HUES48 (cell line): ENCODE results near the gene RABGAP1L.

Experiments
- H3K27ac ChIP-seq: one replicate; pipeline ENCODE4 v1.7.0; 2013; ENCODE audit warnings: low read depth, low read length, inconsistent platforms
- H3K27me3 ChIP-seq: 2 replicates; pipeline ENCODE4 v1.6.1; 2013; ENCODE audit warnings: mild to moderate bottlenecking, low read length; ENCODE audit not compliant: control insufficient read depth, insufficient read depth
- H3K36me3 ChIP-seq: 2 replicates; pipeline ENCODE4 v1.6.1; 2013; ENCODE audit warnings: low read length; ENCODE audit not compliant: control insufficient read depth, insufficient read depth
- H3K4me1 ChIP-seq: 2 replicates; pipeline ENCODE4 v1.6.1; 2013; ENCODE audit warnings: mild to moderate bottlenecking, low read length; ENCODE audit not compliant: control insufficient read depth, insufficient read depth
- H3K4me3 ChIP-seq: 2 replicates; pipeline ENCODE4 v1.5.1; 2013; ENCODE audit warnings: mild to moderate bottlenecking, low read depth, low read length
- H3K9ac ChIP-seq: 2 replicates; pipeline ENCODE4 v1.6.1; 2013; ENCODE audit warnings: mild to moderate bottlenecking, low read depth, low read length, moderate library complexity
- H3K9me3 ChIP-seq: 2 replicates; pipeline ENCODE4 v1.6.1; 2013; ENCODE audit warnings: low read length; ENCODE audit not compliant: control insufficient read depth, insufficient read depth

The RABGAP1L gene

DNA sequence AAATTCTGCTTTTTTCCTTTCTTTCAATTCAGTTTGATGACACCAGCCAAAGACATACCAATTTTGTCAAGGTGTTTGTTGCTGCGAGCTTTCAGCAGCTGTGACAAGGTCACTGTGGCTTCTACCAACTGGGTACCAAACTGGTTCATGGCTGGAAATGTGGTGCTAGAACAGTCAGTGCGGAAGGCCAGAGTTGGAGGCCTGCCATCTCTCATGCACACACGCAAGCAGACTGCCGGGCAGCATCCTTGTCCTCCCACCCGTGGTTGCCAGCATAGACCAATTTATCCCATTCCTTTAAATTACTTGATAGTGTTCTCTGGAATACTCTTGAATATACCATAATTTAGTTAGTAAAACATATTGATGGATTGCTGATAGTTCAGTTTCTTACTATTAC is 208.6 kb downstream of the RABGAP1L start:
- Histone ChIP-seq H3K9ac (no peak overlapping the region), H3K4me3 (no peak overlapping the region), H3K36me3 (no peaks in the 10 kb centered on the region), H3K27ac (no peak overlapping the region), H3K27me3 (no peaks in the 10 kb centered on the region), H3K9me3 (no peaks in the 10 kb centered on the region), H3K4me1 (peaks cover 8% of the 10 kb centered on the region)

DNA sequence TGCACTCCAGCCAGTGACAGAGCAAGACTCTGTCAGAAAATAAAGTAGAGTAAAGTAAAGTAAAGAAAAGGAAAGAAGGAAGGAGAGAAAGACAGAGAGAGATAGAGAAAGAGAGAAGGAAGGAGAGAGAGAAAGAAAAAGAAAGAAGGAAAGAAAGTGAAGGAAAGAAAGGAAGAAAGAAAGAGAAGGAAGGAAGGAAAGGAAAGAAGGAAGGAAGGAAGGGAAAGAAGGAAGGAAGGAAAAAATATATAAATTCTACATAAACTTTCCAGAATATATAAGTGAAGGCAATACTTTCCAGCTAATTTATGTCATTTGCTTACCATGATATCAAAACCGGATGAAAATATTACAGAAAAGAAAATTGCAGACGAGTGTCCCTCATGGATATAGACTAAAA is 216.7 kb downstream of the RABGAP1L start:
- H3K27ac ChIP-seq: no peak overlapping the region
- no peak overlapping the region for H3K4me3 ChIP-seq

DNA sequence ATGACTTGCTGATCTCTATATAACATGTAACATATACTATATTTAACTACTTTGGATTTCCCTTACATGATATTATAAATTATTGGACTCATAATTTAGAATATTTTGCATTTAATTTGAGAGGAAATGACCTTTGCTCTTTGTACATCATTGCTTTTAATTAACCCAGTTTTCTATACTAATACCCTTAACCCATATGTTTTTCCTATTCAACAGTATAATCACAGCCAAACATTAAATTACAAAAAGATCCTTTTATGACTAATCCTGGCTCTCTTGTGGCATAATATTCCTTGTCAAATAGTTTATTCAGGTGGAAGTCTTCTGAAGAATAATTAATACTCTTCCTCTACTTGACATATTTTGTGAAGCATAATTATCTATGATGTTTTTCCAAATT is 232.4 kb downstream of the RABGAP1L start:
- H3K4me1 ChIP-seq: no peaks in the 10 kb centered on the region
- H3K27ac ChIP-seq: no peak overlapping the region
- no peaks in the 10 kb centered on the region for H3K36me3 ChIP-seq
- H3K9me3 ChIP-seq: no peaks in the 10 kb centered on the region
- H3K9ac ChIP-seq: no peak overlapping the region
- H3K4me3 ChIP-seq: no peak overlapping the region
- H3K27me3 ChIP-seq: no peaks in the 10 kb centered on the region

More for the DNA sequence above, 216.7 kb downstream of the RABGAP1L start:
- H3K27me3 ChIP-seq: no peaks in the 10 kb centered on the region
- no peak overlapping the region for H3K9ac ChIP-seq
- H3K4me1 ChIP-seq: peaks cover 15% of the 10 kb centered on the region
- H3K36me3 ChIP-seq: no peaks in the 10 kb centered on the region
- no peaks in the 10 kb centered on the region for H3K9me3 ChIP-seq

DNA sequence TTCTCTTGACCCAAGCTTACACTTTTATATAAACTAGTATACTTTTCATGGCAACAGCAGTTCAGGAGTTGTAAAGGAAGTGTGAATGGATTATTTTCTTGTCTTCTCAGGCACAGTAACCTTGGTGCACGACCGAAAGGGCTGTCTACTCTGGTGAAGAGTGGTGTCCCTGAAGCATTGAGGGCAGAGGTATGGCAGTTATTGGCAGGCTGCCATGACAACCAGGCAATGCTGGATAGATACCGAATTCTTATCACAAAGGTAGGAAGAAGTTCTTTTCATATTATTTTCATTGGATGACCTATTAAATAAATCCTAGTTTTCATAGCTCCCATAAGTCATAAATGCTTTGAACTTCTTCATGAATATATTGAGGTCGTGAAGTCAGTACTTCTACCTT is 234.6 kb downstream of the RABGAP1L start:
- no peak overlapping the region for H3K27ac ChIP-seq
- no peak overlapping the region for H3K4me3 ChIP-seq
- no peak overlapping the region for H3K9ac ChIP-seq
- H3K36me3 ChIP-seq: no peaks in the 10 kb centered on the region
- H3K4me1 ChIP-seq: no peaks in the 10 kb centered on the region
- no peaks in the 10 kb centered on the region for H3K27me3 ChIP-seq
- no peaks in the 10 kb centered on the region for H3K9me3 ChIP-seq

DNA sequence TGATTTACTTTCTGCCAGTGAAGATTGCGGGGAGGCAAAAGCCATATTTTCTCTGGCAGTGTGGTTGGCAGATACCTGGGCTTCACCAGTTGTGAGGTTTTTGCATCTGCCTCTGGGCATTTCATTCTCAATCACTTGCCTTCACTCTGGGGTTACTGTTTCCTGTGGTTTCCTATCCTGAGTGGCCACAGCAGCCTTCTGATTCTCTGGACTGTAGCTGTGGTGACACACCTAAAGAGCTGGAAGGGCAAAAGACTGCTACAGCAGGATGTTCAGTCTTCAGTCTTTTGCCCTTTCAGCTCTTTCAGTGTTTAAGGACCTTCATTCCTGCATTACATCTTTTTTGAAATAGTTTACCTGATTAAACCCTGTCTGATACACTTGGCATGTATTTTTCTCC is 237.9 kb downstream of the RABGAP1L start:
- Histone ChIP-seq H3K4me3 (no peak overlapping the region), H3K27me3 (no peaks in the 10 kb centered on the region), H3K4me1 (no peaks in the 10 kb centered on the region), H3K9ac (no peak overlapping the region), H3K9me3 (no peaks in the 10 kb centered on the region), H3K27ac (no peak overlapping the region), H3K36me3 (no peaks in the 10 kb centered on the region)

DNA sequence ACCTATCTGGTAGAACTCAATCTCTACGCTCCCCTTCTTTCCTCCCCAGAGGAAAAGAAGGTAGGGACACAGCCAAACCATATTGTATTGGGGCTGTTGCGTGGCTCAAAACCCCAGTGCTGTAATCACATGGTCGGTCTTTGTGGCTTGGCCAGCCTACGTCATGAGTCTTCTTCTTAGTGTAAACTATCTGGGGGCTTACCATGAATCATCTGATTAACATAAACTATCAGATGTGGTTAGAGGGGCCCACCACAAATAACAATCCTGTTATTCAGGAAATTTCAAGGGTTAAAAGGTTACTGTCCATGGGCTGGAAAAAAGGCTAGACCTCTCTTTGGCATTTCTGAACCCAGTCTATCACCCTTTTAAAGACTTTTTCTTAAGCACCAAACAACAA is 238.9 kb downstream of the RABGAP1L start:
- no peak overlapping the region for H3K27ac ChIP-seq
- no peak overlapping the region for H3K9ac ChIP-seq
- no peaks in the 10 kb centered on the region for H3K9me3 ChIP-seq
- H3K4me1 ChIP-seq: no peaks in the 10 kb centered on the region
- no peaks in the 10 kb centered on the region for H3K27me3 ChIP-seq
- no peak overlapping the region for H3K4me3 ChIP-seq
- no peaks in the 10 kb centered on the region for H3K36me3 ChIP-seq

DNA sequence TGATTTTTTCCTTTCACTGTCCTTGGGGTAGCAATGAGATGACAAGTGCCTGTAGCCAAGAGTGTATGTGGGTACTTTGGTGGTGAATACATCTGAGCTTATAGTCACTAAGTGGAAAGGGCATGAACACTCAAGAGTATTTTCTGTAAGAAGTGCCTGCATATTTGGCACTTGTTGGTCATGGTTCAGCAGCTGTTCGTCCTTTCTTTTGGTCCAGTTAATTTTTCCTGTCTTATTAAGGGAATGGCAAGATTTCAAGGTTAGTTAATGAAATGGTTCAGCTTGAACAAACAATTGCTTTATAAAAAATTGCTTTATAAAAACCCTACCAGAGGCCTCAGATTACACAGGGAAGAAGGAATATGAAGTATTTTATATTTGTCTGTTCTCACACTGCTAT is 239.9 kb downstream of the RABGAP1L start:
- no peaks in the 10 kb centered on the region for H3K36me3 ChIP-seq
- no peak overlapping the region for H3K9ac ChIP-seq
- H3K4me3 ChIP-seq: no peak overlapping the region
- no peaks in the 10 kb centered on the region for H3K27me3 ChIP-seq
- no peaks in the 10 kb centered on the region for H3K4me1 ChIP-seq
- no peaks in the 10 kb centered on the region for H3K9me3 ChIP-seq
- H3K27ac ChIP-seq: no peak overlapping the region

DNA sequence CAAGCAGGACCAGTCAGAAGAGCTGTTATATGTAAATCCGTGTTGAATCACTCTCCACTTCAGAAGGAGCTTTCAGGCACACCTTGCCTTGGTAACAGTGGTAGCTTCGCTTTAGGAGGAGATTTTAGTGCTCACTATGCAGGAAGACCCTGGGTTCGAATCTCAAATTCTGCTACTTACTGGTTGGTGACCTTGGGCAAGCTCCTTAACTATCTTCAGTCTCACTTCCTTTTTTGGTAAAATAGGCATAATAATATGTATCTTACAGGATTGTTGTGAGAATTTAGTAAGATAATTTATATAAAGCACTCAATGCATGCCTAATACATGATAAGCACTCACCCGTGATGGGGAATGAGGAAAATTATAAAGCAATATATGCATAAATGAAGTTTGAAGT is 241.8 kb downstream of the RABGAP1L start:
- Histone ChIP-seq H3K27ac (no peak overlapping the region), H3K9me3 (no peaks in the 10 kb centered on the region), H3K4me1 (no peaks in the 10 kb centered on the region), H3K36me3 (no peaks in the 10 kb centered on the region), H3K9ac (no peak overlapping the region), H3K27me3 (no peaks in the 10 kb centered on the region), H3K4me3 (no peak overlapping the region)

DNA sequence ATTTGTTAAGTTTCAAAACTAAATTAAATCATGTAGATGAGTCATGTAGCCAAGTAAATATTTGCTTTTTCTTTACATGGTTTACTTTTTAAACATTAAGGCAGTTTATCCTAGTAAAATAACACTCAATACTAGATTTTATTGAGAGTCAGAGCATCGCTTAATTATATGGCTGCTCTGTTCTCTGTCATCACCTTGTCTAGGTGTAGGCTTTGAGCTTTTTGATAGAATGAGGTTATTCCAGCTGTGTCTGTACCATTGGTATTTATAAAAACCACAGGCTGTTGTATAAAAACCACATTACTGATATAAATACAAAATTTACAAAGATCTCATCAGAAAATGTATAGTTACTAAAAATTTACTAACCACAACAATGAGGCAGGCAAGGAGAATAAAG is 245.9 kb downstream of the RABGAP1L start:
- Histone ChIP-seq H3K27ac (no peak overlapping the region), H3K27me3 (no peaks in the 10 kb centered on the region), H3K9me3 (no peaks in the 10 kb centered on the region), H3K4me3 (no peak overlapping the region), H3K4me1 (no peaks in the 10 kb centered on the region), H3K9ac (no peak overlapping the region), H3K36me3 (no peaks in the 10 kb centered on the region)

DNA sequence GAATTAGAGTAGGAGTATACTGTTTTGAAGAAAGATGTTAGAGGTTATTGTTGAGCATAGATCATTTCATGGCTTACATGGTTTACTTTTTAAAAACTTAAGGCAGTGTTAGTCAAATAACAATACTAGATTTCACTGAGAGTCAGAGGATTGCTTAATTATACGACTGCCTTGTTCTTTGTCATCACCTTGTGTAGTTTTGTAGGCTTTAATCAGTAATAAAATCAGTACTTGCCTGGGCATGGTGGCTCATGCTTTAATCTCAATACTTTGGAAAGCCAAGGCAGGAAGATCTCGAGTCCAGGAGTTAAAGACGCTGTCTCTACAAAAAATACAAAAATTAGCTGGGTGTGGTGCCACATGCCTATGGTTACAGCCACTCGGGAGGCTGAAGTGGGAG is 247.1 kb downstream of the RABGAP1L start:
- no peaks in the 10 kb centered on the region for H3K4me1 ChIP-seq
- H3K27me3 ChIP-seq: no peaks in the 10 kb centered on the region
- no peak overlapping the region for H3K4me3 ChIP-seq

DNA sequence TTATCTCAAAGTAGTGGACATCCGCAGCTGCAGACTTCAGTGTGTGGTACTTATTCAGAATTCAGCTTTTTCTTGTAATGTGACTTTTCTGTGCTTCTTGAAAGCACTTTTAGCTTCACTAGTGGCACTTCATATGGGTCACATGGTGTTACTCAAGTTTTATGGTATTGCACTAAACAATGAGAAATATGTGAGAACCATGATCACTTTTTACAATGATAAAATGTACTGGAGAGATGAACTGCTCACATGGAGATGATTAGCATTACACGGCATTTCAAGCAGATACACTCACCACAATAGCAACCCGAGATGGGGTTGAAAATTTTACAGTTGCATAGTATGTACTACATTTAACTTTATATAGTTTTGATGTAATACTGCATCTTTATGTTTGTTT is 248.3 kb downstream of the RABGAP1L start:
- Histone ChIP-seq H3K27ac (no peak overlapping the region), H3K27me3 (no peaks in the 10 kb centered on the region), H3K36me3 (no peaks in the 10 kb centered on the region), H3K4me3 (no peak overlapping the region), H3K9me3 (no peaks in the 10 kb centered on the region), H3K9ac (no peak overlapping the region), H3K4me1 (no peaks in the 10 kb centered on the region)

More for the DNA sequence above, 247.1 kb downstream of the RABGAP1L start:
- Histone ChIP-seq H3K27ac (no peak overlapping the region), H3K36me3 (no peaks in the 10 kb centered on the region), H3K9me3 (no peaks in the 10 kb centered on the region), H3K9ac (no peak overlapping the region)

DNA sequence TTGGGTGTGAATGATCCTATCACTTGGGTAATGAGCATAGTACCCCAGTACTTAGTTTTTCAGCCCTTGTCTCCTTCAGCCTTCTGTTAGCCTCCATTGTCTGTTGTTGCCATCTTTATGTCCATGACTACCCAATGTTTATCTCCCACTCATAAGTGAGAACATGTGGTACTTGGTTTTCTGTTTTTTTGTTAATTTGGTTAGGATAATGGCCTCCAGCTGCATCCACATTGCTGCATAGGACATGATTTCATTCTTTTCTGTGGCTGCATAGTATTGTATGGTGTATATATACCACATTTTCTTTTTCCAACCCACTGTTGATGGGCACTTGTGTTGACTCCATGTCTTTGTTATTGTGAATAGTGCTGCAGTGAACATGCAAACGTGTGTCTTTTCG is 248.8 kb downstream of the RABGAP1L start:
- H3K9ac ChIP-seq: no peak overlapping the region
- no peaks in the 10 kb centered on the region for H3K36me3 ChIP-seq
- no peaks in the 10 kb centered on the region for H3K4me1 ChIP-seq
- H3K27me3 ChIP-seq: no peaks in the 10 kb centered on the region
- H3K4me3 ChIP-seq: no peak overlapping the region
- no peak overlapping the region for H3K27ac ChIP-seq
- H3K9me3 ChIP-seq: no peaks in the 10 kb centered on the region
